Activated CD8-positive, alpha-beta memory T cell treated with anti-CD3 and anti-CD28 coated beads, Interleukin-2, amount 50 U/mL, for 1 hour (primary cell): ENCODE results near the gene KLK10.

Experiments used
- DNase-seq: peaks from one replicate; pipeline ENCODE4 v3.0.0-alpha.2; 2020; ENCODE audit errors: extremely low read depth

The KLK10 gene

GRCh38 chr19:50967929-50968715 lies 51.4 kb downstream of the KLK10 start:
- no peak for DNase-seq

- DNase-seq = no peak
Observed at GRCh38 chr19:50964266-50964665, 55.2 kb downstream of the KLK10 start.

- DNase-seq = no peak
Observed at GRCh38 chr19:50963381-50963780, 56.1 kb downstream of the KLK10 start.
